Natural killer cell (primary cell): ENCODE results near the gene ELMO1. TPM values are rescaled to one million over a fixed set of nuclear protein-coding genes. Genes with fewer than 3 reads are reported as not detected.

Source experiments
- ATAC-seq, 3 donors: fragments of 150-1000 bp in 2 of 3; fragments of 200-7000 bp in 1 of 3; cut with Tn5 transposase; 1 replicate in 1 of 3; 2 replicates in 2 of 3; pipeline ENCODE4 v1.10.0; 2021; ENCODE audit warnings: mild to moderate bottlenecking in 2 of 3, moderate library complexity in 2 of 3
- DNase-seq, 2 donors: peaks; one replicate each; pipeline versions ENCODE4 v3.0.0 to v3.0.0-alpha.2; 2013 to 2021; ENCODE audit warnings: mixed read lengths in 1 of 2
- H3K27ac ChIP-seq: one replicate; pipeline ENCODE4 v1.5.1; 2013; ENCODE audit warnings: mild to moderate bottlenecking, low read length
- H3K27me3 ChIP-seq: one replicate; pipeline ENCODE4 v1.6.1; 2013; ENCODE audit warnings: low read length; ENCODE audit not compliant: control insufficient read depth, insufficient read depth
- H3K36me3 ChIP-seq: one replicate; pipeline ENCODE4 v1.6.1; 2013; ENCODE audit warnings: low read length; ENCODE audit not compliant: control insufficient read depth, insufficient read depth
- H3K4me1 ChIP-seq: one replicate; pipeline ENCODE4 v1.6.1; 2013; ENCODE audit warnings: low read length; ENCODE audit not compliant: control insufficient read depth, insufficient read depth
- H3K4me3 ChIP-seq: one replicate; pipeline ENCODE4 v1.5.1; 2013; ENCODE audit warnings: low read length
- H3K9me3 ChIP-seq: one replicate; pipeline ENCODE4 v1.6.1; 2013; ENCODE audit warnings: low read length; ENCODE audit not compliant: control insufficient read depth, insufficient read depth
- H3K27ac Mint-ChIP-seq, 2 donors: one replicate each; pipeline ENCODE4 v1.8.0; 2022; ENCODE audit warnings: mild to moderate bottlenecking in 2 of 2, mixed read lengths in 2 of 2, moderate library complexity in 1 of 2
- H3K27me3 Mint-ChIP-seq, 2 donors: one replicate each; pipeline ENCODE4 v1.8.0; 2022; ENCODE audit warnings: low read depth in 2 of 2, mixed read lengths in 2 of 2
- H3K36me3 Mint-ChIP-seq: one replicate; pipeline ENCODE4 v1.8.0; 2022; ENCODE audit warnings: mixed read lengths
- H3K4me1 Mint-ChIP-seq, 2 donors: one replicate each; pipeline ENCODE4 v1.8.0; 2022; ENCODE audit warnings: mixed read lengths in 2 of 2
- H3K4me3 Mint-ChIP-seq: one replicate; pipeline ENCODE4 v1.8.0; 2022; ENCODE audit warnings: mild to moderate bottlenecking, moderate library complexity, mixed read lengths
- H3K9me3 Mint-ChIP-seq, 2 donors: one replicate each; pipeline ENCODE4 v1.8.0; 2022; ENCODE audit warnings: mixed read lengths in 2 of 2
- CTCF ChIP-seq: fragments of 200-600 bp; IDR thresholded peaks from one replicate; pipeline ENCODE4 v1.8.0; 2022; ENCODE audit warnings: antibody characterized with exemption
- WGBS: methylation state at CpG from one replicate; pipeline ENCODE4 v1.1.7; 2013; ENCODE audit warnings: missing lambda C conversion rate; ENCODE audit not compliant: insufficient coverage; 5-methylcytosine and 5-hydroxymethylcytosine counted together
- intact Hi-C: fragments of 100-400 bp; cut with micrococcal nuclease; formaldehyde crosslinking; loops from one replicate; pipeline ENCODE4 v1.14.2; 2022
- total RNA-seq, 4 donors: library from RNA; stranded (reverse); fragments of 120-200 nt in 1 of 4; gene quantifications; one replicate each; pipeline versions ENCODE4 v1.2.3 to v1.2.4, GENCODE V29; 2013 to 2022

The ELMO1 gene
- total RNA-seq, 3 donors from 2014 or later (not counting 1 experiment from before 2014, with no cell fraction given), result 127 to 147 (median 130) TPM

- Mint-ChIP-seq H3K27me3 (peaks cover 35 to 75% of the 10 kb centered on the region in 2 donors), H3K27ac (no peak overlapping the region), H3K9me3 (no peaks in the 10 kb centered on the region), H3K36me3 (no peaks in the 10 kb centered on the region), H3K4me1 (peaks cover 70 to 88% of the 10 kb centered on the region in 2 donors), H3K4me3 (peak overlapping the region; percentile 60)
- intact Hi-C loops, result loop anchor here (10.0 kb wide), 2 partner anchors 125 to 135 kb away; no protein-coding TSS in a partner anchor
- over 99% methylated on average over 7 of the region's 11 CpGs for WGBS
- ATAC-seq (peak in 1 of 3 donors; percentile 5), DNase-seq (peak in 1 of 2 donors; percentile 30)
- Histone ChIP-seq H3K27me3 (no peaks in the 10 kb centered on the region), H3K36me3 (no peaks in the 10 kb centered on the region), H3K4me1 (peaks cover 9% of the 10 kb centered on the region), H3K4me3 (no peak overlapping the region), H3K9me3 (no peaks in the 10 kb centered on the region), H3K27ac (no peak overlapping the region)
- no peak for TF ChIP-seq CTCF
Measured at GRCh38 chr7:37359662-37360444, 88.8 kb downstream of the ELMO1 start.

- no peaks in the 10 kb centered on the region for H3K36me3 Mint-ChIP-seq
- H3K4me3 Mint-ChIP-seq, result no peak overlapping the region
- H3K9me3 ChIP-seq, result no peaks in the 10 kb centered on the region
- H3K4me1 ChIP-seq, result peaks cover 11% of the 10 kb centered on the region
- H3K4me3 ChIP-seq, result no peak overlapping the region
- intact Hi-C loops, result loop anchor here (10.0 kb wide), 2 partner anchors 124 to 136 kb away; no protein-coding TSS in a partner anchor
- peaks cover 76 to 88% of the 10 kb centered on the region in 2 donors for H3K4me1 Mint-ChIP-seq
- H3K27me3 ChIP-seq, result no peaks in the 10 kb centered on the region
- peaks cover 35 to 75% of the 10 kb centered on the region in 2 donors for H3K27me3 Mint-ChIP-seq
- no peak overlapping the region for H3K27ac Mint-ChIP-seq
- no peak for TF ChIP-seq CTCF
- ATAC-seq (no peak), DNase-seq (no peak)
- no peaks in the 10 kb centered on the region for H3K36me3 ChIP-seq
- no peaks in the 10 kb centered on the region for H3K9me3 Mint-ChIP-seq
- WGBS, result 90% methylated on average over 2 of the region's 2 CpGs
- H3K27ac ChIP-seq, result no peak overlapping the region
Measured at GRCh38 chr7:37359180-37359579, 89.5 kb downstream of the ELMO1 start.

- no peaks in the 10 kb centered on the region for H3K36me3 Mint-ChIP-seq
- Histone ChIP-seq H3K4me1 (peaks cover 25% of the 10 kb centered on the region), H3K36me3 (no peaks in the 10 kb centered on the region), H3K27me3 (no peaks in the 10 kb centered on the region), H3K9me3 (no peaks in the 10 kb centered on the region), H3K4me3 (no peak overlapping the region), H3K27ac (no peak overlapping the region)
- intact Hi-C loops, result loop anchor here (10.0 kb wide), 2 partner anchors 123 to 137 kb away; no protein-coding TSS in a partner anchor
- H3K9me3 Mint-ChIP-seq, result no peaks in the 10 kb centered on the region
- H3K4me3 Mint-ChIP-seq, result no peak overlapping the region
- DNase-seq (no peak), ATAC-seq (no peak)
- H3K4me1 Mint-ChIP-seq, result peaks cover 76 to 88% of the 10 kb centered on the region in 2 donors
- no peak overlapping the region for H3K27ac Mint-ChIP-seq
- no peak for TF ChIP-seq CTCF
- H3K27me3 Mint-ChIP-seq, result peaks cover 24 to 66% of the 10 kb centered on the region in 2 donors
- WGBS, result 83% methylated on average over 1 of the region's 1 CpG
Measured at GRCh38 chr7:37357637-37357996, 91.0 kb downstream of the ELMO1 start.
